ENCODE results near the gene TBC1D32. TPM values are rescaled to one million over a fixed set of nuclear protein-coding genes. Genes with fewer than 3 reads are reported as not detected.
"Not testable (repeated sequence)": the region's sequence is repeated elsewhere in the genome, so short reads cannot be mapped to it uniquely, and the experiment has no call there.

Gene TBC1D32
- total RNA-seq, 2 donors from 2014 or later, result 7.5 to 11.8 TPM

- H3K4me1 Mint-ChIP-seq (ENCODE audit: low read depth in 2 of 2), result no peaks in the 10 kb centered on the region
- no peak for ATAC-seq
- no peak for DNase-seq (ENCODE audit: low spot score)
- peaks cover 4% of the 10 kb centered on the region for H3K36me3 Mint-ChIP-seq
- no peaks in the 10 kb centered on the region for H3K27me3 Mint-ChIP-seq
- no peak overlapping the region for H3K27ac Mint-ChIP-seq
- H3K4me3 Mint-ChIP-seq, result no peak overlapping the region
- no peaks in the 10 kb centered on the region for H3K9me3 Mint-ChIP-seq
These were observed 23.8 kb downstream of the TBC1D32 start for GRCh38 chr6:121310495-121310894.

- Mint-ChIP-seq H3K4me3 (no peak overlapping the region), H3K27ac (no peak overlapping the region), H3K4me1 (ENCODE audit: low read depth in 2 of 2) (no peaks in the 10 kb centered on the region), H3K9me3 (no peaks in the 10 kb centered on the region), H3K27me3 (no peaks in the 10 kb centered on the region), H3K36me3 (peaks cover 4% of the 10 kb centered on the region)
- no peak for ATAC-seq
- DNase-seq (ENCODE audit: low spot score), result no peak
These were observed 24.4 kb downstream of the TBC1D32 start for GRCh38 chr6:121309768-121310469.

GRCh38 chr6:121305957-121306607 is 28.2 kb downstream of the TBC1D32 start:
- no peak overlapping the region for H3K4me3 Mint-ChIP-seq
- no peaks in the 10 kb centered on the region for H3K9me3 Mint-ChIP-seq
- H3K36me3 Mint-ChIP-seq, result no peaks in the 10 kb centered on the region
- H3K27ac Mint-ChIP-seq, result no peak overlapping the region
- no peaks in the 10 kb centered on the region for H3K4me1 Mint-ChIP-seq (ENCODE audit: low read depth in 2 of 2)
- DNase-seq (ENCODE audit: low spot score) (no peak), ATAC-seq (no peak)
- H3K27me3 Mint-ChIP-seq, result no peaks in the 10 kb centered on the region

- Mint-ChIP-seq H3K4me3 (no peak overlapping the region), H3K27me3 (no peaks in the 10 kb centered on the region), H3K36me3 (no peaks in the 10 kb centered on the region), H3K9me3 (no peaks in the 10 kb centered on the region), H3K4me1 (ENCODE audit: low read depth in 2 of 2) (no peaks in the 10 kb centered on the region), H3K27ac (no peak overlapping the region)
- ATAC-seq (no peak), DNase-seq (ENCODE audit: low spot score) (no peak)
These were observed 31.4 kb downstream of the TBC1D32 start for GRCh38 chr6:121302882-121303281.

GRCh38 chr6:121301156-121301555 is 33.1 kb downstream of the TBC1D32 start:
- not testable (repeated sequence) for H3K4me3 Mint-ChIP-seq, H3K9me3 Mint-ChIP-seq, H3K27ac Mint-ChIP-seq

GRCh38 chr6:121297694-121298093 is 36.6 kb downstream of the TBC1D32 start:
- no peaks in the 10 kb centered on the region for H3K9me3 Mint-ChIP-seq
- H3K27me3 Mint-ChIP-seq, result no peaks in the 10 kb centered on the region
- no peak overlapping the region for H3K4me3 Mint-ChIP-seq
- no peaks in the 10 kb centered on the region for H3K4me1 Mint-ChIP-seq (ENCODE audit: low read depth in 2 of 2)
- H3K27ac Mint-ChIP-seq, result no peak overlapping the region
- ATAC-seq (peak in 1 of 2 donors; percentile 63), DNase-seq (ENCODE audit: low spot score) (no peak)
- no peaks in the 10 kb centered on the region for H3K36me3 Mint-ChIP-seq

More at GRCh38 chr6:121301156-121301555, 33.1 kb downstream of the TBC1D32 start:
- ATAC-seq; H3K27me3 Mint-ChIP-seq; H3K4me1 Mint-ChIP-seq (ENCODE audit: low read depth in 2 of 2); H3K36me3 Mint-ChIP-seq; DNase-seq (ENCODE audit: low spot score): not testable (repeated sequence)

- no peaks in the 10 kb centered on the region for H3K27me3 Mint-ChIP-seq
- H3K9me3 Mint-ChIP-seq, result no peaks in the 10 kb centered on the region
- no peak overlapping the region for H3K27ac Mint-ChIP-seq
- ATAC-seq (no peak), DNase-seq (ENCODE audit: low spot score) (no peak)
- H3K4me1 Mint-ChIP-seq (ENCODE audit: low read depth in 2 of 2), result no peaks in the 10 kb centered on the region
- no peak overlapping the region for H3K4me3 Mint-ChIP-seq
- H3K36me3 Mint-ChIP-seq, result peaks cover 20% of the 10 kb centered on the region
These were observed 49.2 kb downstream of the TBC1D32 start for GRCh38 chr6:121285041-121285440.

- no peak overlapping the region for H3K27ac Mint-ChIP-seq
- no peak overlapping the region for H3K4me3 Mint-ChIP-seq
- H3K9me3 Mint-ChIP-seq, result peaks cover 4% of the 10 kb centered on the region
- no peaks in the 10 kb centered on the region for H3K27me3 Mint-ChIP-seq
- no peak for ATAC-seq
- H3K36me3 Mint-ChIP-seq, result peaks cover 27% of the 10 kb centered on the region
- H3K4me1 Mint-ChIP-seq (ENCODE audit: low read depth in 2 of 2), result no peaks in the 10 kb centered on the region
- DNase-seq (ENCODE audit: low spot score), result no peak
These were observed 59.5 kb downstream of the TBC1D32 start for GRCh38 chr6:121274666-121275295.

GRCh38 chr6:121263742-121264141 is 70.5 kb downstream of the TBC1D32 start:
- ATAC-seq (no peak), DNase-seq (ENCODE audit: low spot score) (no peak)
- Mint-ChIP-seq H3K36me3 (peaks cover 61% of the 10 kb centered on the region), H3K9me3 (peaks cover 24% of the 10 kb centered on the region), H3K27me3 (no peaks in the 10 kb centered on the region), H3K4me1 (ENCODE audit: low read depth in 2 of 2) (no peaks in the 10 kb centered on the region), H3K27ac (no peak overlapping the region), H3K4me3 (no peak overlapping the region)

- ATAC-seq (no peak), DNase-seq (ENCODE audit: low spot score) (no peak)
- H3K27ac Mint-ChIP-seq, result no peak overlapping the region
- H3K27me3 Mint-ChIP-seq, result no peaks in the 10 kb centered on the region
- H3K4me1 Mint-ChIP-seq (ENCODE audit: low read depth in 2 of 2), result no peaks in the 10 kb centered on the region
- no peak overlapping the region for H3K4me3 Mint-ChIP-seq
- peaks cover 17% of the 10 kb centered on the region for H3K9me3 Mint-ChIP-seq
- peaks cover 40% of the 10 kb centered on the region for H3K36me3 Mint-ChIP-seq
These were observed 73.6 kb downstream of the TBC1D32 start for GRCh38 chr6:121260651-121261102.

GRCh38 chr6:121247386-121247785 is 86.9 kb downstream of the TBC1D32 start:
- peaks cover 29% of the 10 kb centered on the region for H3K9me3 Mint-ChIP-seq
- ATAC-seq (peak; percentile 65 to 82), DNase-seq (ENCODE audit: low spot score) (no peak)
- no peaks in the 10 kb centered on the region for H3K27me3 Mint-ChIP-seq
- H3K4me3 Mint-ChIP-seq, result peak overlapping the region; percentile 21
- H3K4me1 Mint-ChIP-seq (ENCODE audit: low read depth in 2 of 2), result peaks cover 11 to 18% of the 10 kb centered on the region in 2 donors
- H3K36me3 Mint-ChIP-seq, result peaks cover 55% of the 10 kb centered on the region
- H3K27ac Mint-ChIP-seq, result peak overlapping the region in 1 of 2 donors; percentile 59

GRCh38 chr6:121242386-121242785 is 91.9 kb downstream of the TBC1D32 start:
- ATAC-seq, result no peak
- no peaks in the 10 kb centered on the region for H3K27me3 Mint-ChIP-seq

GRCh38 chr6:121237859-121238258 is 96.4 kb downstream of the TBC1D32 start:
- peaks cover 10% of the 10 kb centered on the region for H3K36me3 Mint-ChIP-seq
- H3K4me1 Mint-ChIP-seq (ENCODE audit: low read depth in 2 of 2), result no peaks in the 10 kb centered on the region

More at GRCh38 chr6:121242386-121242785, 91.9 kb downstream of the TBC1D32 start:
- Mint-ChIP-seq H3K36me3 (peaks cover 14% of the 10 kb centered on the region), H3K27ac (no peak overlapping the region), H3K4me1 (ENCODE audit: low read depth in 2 of 2) (peaks cover 7 to 11% of the 10 kb centered on the region in 2 donors), H3K9me3 (peaks cover 9% of the 10 kb centered on the region), H3K4me3 (no peak overlapping the region)
- DNase-seq (ENCODE audit: low spot score), result no peak

GRCh38 chr6:121236984-121237383 is 97.3 kb downstream of the TBC1D32 start:
- Mint-ChIP-seq H3K9me3 (no peaks in the 10 kb centered on the region), H3K27ac (no peak overlapping the region), H3K4me3 (no peak overlapping the region), H3K27me3 (no peaks in the 10 kb centered on the region), H3K4me1 (ENCODE audit: low read depth in 2 of 2) (no peaks in the 10 kb centered on the region), H3K36me3 (peaks cover 14% of the 10 kb centered on the region)
- ATAC-seq (no peak), DNase-seq (ENCODE audit: low spot score) (no peak)

More at GRCh38 chr6:121237859-121238258, 96.4 kb downstream of the TBC1D32 start:
- no peak for DNase-seq (ENCODE audit: low spot score)
- no peak overlapping the region for H3K27ac Mint-ChIP-seq
- H3K27me3 Mint-ChIP-seq, result no peaks in the 10 kb centered on the region
- no peaks in the 10 kb centered on the region for H3K9me3 Mint-ChIP-seq
- ATAC-seq, result no peak
- no peak overlapping the region for H3K4me3 Mint-ChIP-seq
